Mucosa of descending colon (tissue), 3 donors: Measurements from ENCODE around the gene SLC20A1. TPM values are rescaled to one million over a fixed set of nuclear protein-coding genes. Genes with fewer than 3 reads are reported as not detected.

Experiments
- ATAC-seq: fragments of 200-7000 bp; cut with Tn5 transposase; one replicate; pipeline ENCODE4 v1.9.1; 2020; ENCODE audit warnings: mild to moderate bottlenecking, moderate library complexity
- DNase-seq, 3 donors: peaks; one replicate each; pipeline ENCODE4 v3.0.0-alpha.2; 2020
- H3K36me3 ChIP-seq: fragments of 200-600 bp; one replicate; pipeline ENCODE4 v1.8.0; 2021; ENCODE audit warnings: low read depth, mild to moderate bottlenecking
- H3K4me1 ChIP-seq: fragments of 200-600 bp; one replicate; pipeline ENCODE4 v1.8.0; 2021; ENCODE audit warnings: low read depth, mild to moderate bottlenecking
- H3K4me3 ChIP-seq: fragments of 200-600 bp; one replicate; pipeline ENCODE4 v1.8.0; 2021; ENCODE audit warnings: mild to moderate bottlenecking
- H3K9me3 ChIP-seq: fragments of 200-600 bp; one replicate; pipeline ENCODE4 v1.8.0; 2021; ENCODE audit warnings: mild to moderate bottlenecking
- intact Hi-C, 2 donors: fragments of 100-400 bp; cut with DNase I in 1 of 2; cut with micrococcal nuclease in 1 of 2; formaldehyde crosslinking; loops; one replicate each; pipeline versions ENCODE4 v1.11.0 to v1.11.1; 2022; cut with DNase I, micrococcal nuclease
- total RNA-seq, 3 donors: library from RNA; stranded (reverse); fragmentation: NEBNext Ultra II Directional in 2 of 3; extraction: Animal tissue kit (Norgen Biotek cat#: 25700) in 2 of 3; gene quantifications; one replicate each; pipeline versions ENCODE4 v1.2.1 to v1.2.4, GENCODE V29; 2021 to 2023
- TF ChIP-seq, protein P1 (sequence below): fragments of 200-600 bp; IDR thresholded peaks from one replicate; pipeline ENCODE4 v1.8.0; 2022; ENCODE audit warnings: antibody characterized with exemption, mild to moderate bottlenecking
- donor health status: DM: no; HTN: no; CAD: no; lungs with moderate emphysema.
- donor health status: DM: no; HTN: no; CAD: no.
- donor health status: DM: no; HTN: yes; CAD: no.

The SLC20A1 gene
- total RNA-seq, 3 donors from 2014 or later = 64.3 to 128 (median 80.6) TPM

GRCh38 chr2:112679484-112679883, 33.7 kb downstream of the SLC20A1 start:
- intact Hi-C loops = no loop called here
- Histone ChIP-seq H3K4me1 (no peaks in the 10 kb centered on the region), H3K9me3 (no peaks in the 10 kb centered on the region), H3K4me3 (no peak overlapping the region), H3K36me3 (no peaks in the 10 kb centered on the region)
- TF ChIP-seq, protein P1, sequence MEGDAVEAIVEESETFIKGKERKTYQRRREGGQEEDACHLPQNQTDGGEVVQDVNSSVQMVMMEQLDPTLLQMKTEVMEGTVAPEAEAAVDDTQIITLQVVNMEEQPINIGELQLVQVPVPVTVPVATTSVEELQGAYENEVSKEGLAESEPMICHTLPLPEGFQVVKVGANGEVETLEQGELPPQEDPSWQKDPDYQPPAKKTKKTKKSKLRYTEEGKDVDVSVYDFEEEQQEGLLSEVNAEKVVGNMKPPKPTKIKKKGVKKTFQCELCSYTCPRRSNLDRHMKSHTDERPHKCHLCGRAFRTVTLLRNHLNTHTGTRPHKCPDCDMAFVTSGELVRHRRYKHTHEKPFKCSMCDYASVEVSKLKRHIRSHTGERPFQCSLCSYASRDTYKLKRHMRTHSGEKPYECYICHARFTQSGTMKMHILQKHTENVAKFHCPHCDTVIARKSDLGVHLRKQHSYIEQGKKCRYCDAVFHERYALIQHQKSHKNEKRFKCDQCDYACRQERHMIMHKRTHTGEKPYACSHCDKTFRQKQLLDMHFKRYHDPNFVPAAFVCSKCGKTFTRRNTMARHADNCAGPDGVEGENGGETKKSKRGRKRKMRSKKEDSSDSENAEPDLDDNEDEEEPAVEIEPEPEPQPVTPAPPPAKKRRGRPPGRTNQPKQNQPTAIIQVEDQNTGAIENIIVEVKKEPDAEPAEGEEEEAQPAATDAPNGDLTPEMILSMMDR = no peak
- DNase-seq = no peak
- no peak for ATAC-seq

- TF ChIP-seq, protein P1 = no peak
- H3K4me3 ChIP-seq = no peak overlapping the region
- no peaks in the 10 kb centered on the region for H3K36me3 ChIP-seq
- ATAC-seq (no peak), DNase-seq (no peak)
- intact Hi-C loops = no loop called here
- H3K9me3 ChIP-seq = no peaks in the 10 kb centered on the region
- H3K4me1 ChIP-seq = no peaks in the 10 kb centered on the region
These were observed 34.9 kb downstream of the SLC20A1 start for GRCh38 chr2:112680666-112681101.

DNA sequence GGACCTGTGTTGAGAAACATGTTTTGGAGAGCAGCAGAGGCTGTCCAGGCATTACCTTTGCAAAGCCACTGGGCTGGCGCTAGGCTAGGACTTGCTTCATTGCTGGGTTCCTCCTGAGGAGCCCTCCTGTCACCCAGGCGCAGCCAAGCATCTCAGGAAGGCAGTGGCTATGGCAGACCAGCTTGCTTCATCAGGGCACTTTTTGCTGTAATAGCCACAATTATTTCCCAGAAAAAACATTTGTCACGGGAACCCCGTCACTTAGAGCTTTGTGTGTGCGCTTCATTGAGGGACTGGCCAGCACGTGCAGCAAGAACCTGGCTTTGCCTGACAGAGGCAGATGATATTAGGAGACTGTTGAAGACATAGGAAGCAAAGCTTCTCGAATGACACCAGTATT, 36.4 kb downstream of the SLC20A1 start:
- Histone ChIP-seq H3K36me3 (no peaks in the 10 kb centered on the region), H3K4me1 (no peaks in the 10 kb centered on the region), H3K4me3 (no peak overlapping the region), H3K9me3 (no peaks in the 10 kb centered on the region)
- ATAC-seq (no peak), DNase-seq (no peak)
- TF ChIP-seq, protein P1 = no peak
- intact Hi-C loops = no loop called here

GRCh38 chr2:112683550-112684414, 38.0 kb downstream of the SLC20A1 start:
- ATAC-seq = no peak
- intact Hi-C loops = no loop called here
- Histone ChIP-seq H3K4me1 (no peaks in the 10 kb centered on the region), H3K36me3 (no peaks in the 10 kb centered on the region), H3K9me3 (no peaks in the 10 kb centered on the region), H3K4me3 (no peak overlapping the region)
- no peak for DNase-seq
- TF ChIP-seq, protein P1 = no peak

DNA sequence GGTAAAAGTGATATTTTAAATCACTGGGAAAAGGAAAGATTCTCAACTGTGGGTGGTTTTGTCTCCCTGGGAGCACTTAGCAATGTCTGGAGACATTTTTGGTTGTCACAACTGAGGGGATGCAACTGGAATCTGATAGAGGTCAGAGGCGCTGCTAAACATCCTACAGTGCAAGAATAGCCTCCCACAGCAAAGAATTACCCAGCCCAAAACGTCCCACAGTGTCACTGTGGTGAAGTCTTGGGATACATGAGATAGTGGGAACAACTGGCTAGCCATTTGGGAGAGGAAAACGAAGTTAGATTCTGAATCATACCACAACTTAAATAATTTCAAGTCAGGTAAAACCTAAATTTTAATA, 38.7 kb downstream of the SLC20A1 start:
- ATAC-seq (no peak), DNase-seq (no peak)
- TF ChIP-seq, protein P1 = no peak
- intact Hi-C loops = no loop called here
- H3K4me3 ChIP-seq = no peak overlapping the region
- H3K9me3 ChIP-seq = no peaks in the 10 kb centered on the region
- H3K36me3 ChIP-seq = no peaks in the 10 kb centered on the region
- H3K4me1 ChIP-seq = no peaks in the 10 kb centered on the region
